ENCODE data around the gene GAB3. TPM values are rescaled to one million over a fixed set of nuclear protein-coding genes. Genes with fewer than 3 reads are reported as not detected.

GAB3 gene
- total and polyA plus RNA-seq, 2 experiments from 2014 or later: 0.89 to 1.8 TPM

- H3K27me3 ChIP-seq (ENCODE audit: insufficient read depth): no peaks in the 10 kb centered on the region
- DNase-seq (ENCODE audit: low spot score) (no peak), ATAC-seq (no peak)
- H3K4me3 ChIP-seq: no peak overlapping the region
- H3K9me2 ChIP-seq (ENCODE audit: insufficient read depth): no peaks in the 10 kb centered on the region
- no peak overlapping the region for H2AFZ ChIP-seq
- H3F3A ChIP-seq (replicated peaks; ENCODE audit: low read depth): no peaks in the 10 kb centered on the region
- H3K9me3 Mint-ChIP-seq: no peaks in the 10 kb centered on the region
- no peak overlapping the region for H3K27ac ChIP-seq (ENCODE audit: low read depth)
- H3K36me3 Mint-ChIP-seq (ENCODE audit: low read depth): no peaks in the 10 kb centered on the region
- no peak for TF ChIP-seq STAT1 (IDR thresholded peaks at IDR 0.05; ENCODE audit: unreplicated experiment)
- TF ChIP-seq ZNF114 (CRISPR knock-in tag; IDR thresholded peaks at IDR 0.05): no peak
- TF ChIP-seq CREB1 (CRISPR knock-in tag; IDR thresholded peaks at IDR 0.05; ENCODE audit: low read depth): no peak
- TF ChIP-seq JUNB (IDR thresholded peaks at IDR 0.05; ENCODE audit: unreplicated experiment): no peak
- TF ChIP-seq, protein P1, sequence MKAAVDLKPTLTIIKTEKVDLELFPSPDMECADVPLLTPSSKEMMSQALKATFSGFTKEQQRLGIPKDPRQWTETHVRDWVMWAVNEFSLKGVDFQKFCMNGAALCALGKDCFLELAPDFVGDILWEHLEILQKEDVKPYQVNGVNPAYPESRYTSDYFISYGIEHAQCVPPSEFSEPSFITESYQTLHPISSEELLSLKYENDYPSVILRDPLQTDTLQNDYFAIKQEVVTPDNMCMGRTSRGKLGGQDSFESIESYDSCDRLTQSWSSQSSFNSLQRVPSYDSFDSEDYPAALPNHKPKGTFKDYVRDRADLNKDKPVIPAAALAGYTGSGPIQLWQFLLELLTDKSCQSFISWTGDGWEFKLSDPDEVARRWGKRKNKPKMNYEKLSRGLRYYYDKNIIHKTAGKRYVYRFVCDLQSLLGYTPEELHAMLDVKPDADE (IDR thresholded peaks at IDR 0.05): no peak
- TF ChIP-seq EZH2phosphoT487 (IDR thresholded peaks at IDR 0.05; ENCODE audit: unreplicated experiment): no peak
- TF ChIP-seq, protein P2, sequence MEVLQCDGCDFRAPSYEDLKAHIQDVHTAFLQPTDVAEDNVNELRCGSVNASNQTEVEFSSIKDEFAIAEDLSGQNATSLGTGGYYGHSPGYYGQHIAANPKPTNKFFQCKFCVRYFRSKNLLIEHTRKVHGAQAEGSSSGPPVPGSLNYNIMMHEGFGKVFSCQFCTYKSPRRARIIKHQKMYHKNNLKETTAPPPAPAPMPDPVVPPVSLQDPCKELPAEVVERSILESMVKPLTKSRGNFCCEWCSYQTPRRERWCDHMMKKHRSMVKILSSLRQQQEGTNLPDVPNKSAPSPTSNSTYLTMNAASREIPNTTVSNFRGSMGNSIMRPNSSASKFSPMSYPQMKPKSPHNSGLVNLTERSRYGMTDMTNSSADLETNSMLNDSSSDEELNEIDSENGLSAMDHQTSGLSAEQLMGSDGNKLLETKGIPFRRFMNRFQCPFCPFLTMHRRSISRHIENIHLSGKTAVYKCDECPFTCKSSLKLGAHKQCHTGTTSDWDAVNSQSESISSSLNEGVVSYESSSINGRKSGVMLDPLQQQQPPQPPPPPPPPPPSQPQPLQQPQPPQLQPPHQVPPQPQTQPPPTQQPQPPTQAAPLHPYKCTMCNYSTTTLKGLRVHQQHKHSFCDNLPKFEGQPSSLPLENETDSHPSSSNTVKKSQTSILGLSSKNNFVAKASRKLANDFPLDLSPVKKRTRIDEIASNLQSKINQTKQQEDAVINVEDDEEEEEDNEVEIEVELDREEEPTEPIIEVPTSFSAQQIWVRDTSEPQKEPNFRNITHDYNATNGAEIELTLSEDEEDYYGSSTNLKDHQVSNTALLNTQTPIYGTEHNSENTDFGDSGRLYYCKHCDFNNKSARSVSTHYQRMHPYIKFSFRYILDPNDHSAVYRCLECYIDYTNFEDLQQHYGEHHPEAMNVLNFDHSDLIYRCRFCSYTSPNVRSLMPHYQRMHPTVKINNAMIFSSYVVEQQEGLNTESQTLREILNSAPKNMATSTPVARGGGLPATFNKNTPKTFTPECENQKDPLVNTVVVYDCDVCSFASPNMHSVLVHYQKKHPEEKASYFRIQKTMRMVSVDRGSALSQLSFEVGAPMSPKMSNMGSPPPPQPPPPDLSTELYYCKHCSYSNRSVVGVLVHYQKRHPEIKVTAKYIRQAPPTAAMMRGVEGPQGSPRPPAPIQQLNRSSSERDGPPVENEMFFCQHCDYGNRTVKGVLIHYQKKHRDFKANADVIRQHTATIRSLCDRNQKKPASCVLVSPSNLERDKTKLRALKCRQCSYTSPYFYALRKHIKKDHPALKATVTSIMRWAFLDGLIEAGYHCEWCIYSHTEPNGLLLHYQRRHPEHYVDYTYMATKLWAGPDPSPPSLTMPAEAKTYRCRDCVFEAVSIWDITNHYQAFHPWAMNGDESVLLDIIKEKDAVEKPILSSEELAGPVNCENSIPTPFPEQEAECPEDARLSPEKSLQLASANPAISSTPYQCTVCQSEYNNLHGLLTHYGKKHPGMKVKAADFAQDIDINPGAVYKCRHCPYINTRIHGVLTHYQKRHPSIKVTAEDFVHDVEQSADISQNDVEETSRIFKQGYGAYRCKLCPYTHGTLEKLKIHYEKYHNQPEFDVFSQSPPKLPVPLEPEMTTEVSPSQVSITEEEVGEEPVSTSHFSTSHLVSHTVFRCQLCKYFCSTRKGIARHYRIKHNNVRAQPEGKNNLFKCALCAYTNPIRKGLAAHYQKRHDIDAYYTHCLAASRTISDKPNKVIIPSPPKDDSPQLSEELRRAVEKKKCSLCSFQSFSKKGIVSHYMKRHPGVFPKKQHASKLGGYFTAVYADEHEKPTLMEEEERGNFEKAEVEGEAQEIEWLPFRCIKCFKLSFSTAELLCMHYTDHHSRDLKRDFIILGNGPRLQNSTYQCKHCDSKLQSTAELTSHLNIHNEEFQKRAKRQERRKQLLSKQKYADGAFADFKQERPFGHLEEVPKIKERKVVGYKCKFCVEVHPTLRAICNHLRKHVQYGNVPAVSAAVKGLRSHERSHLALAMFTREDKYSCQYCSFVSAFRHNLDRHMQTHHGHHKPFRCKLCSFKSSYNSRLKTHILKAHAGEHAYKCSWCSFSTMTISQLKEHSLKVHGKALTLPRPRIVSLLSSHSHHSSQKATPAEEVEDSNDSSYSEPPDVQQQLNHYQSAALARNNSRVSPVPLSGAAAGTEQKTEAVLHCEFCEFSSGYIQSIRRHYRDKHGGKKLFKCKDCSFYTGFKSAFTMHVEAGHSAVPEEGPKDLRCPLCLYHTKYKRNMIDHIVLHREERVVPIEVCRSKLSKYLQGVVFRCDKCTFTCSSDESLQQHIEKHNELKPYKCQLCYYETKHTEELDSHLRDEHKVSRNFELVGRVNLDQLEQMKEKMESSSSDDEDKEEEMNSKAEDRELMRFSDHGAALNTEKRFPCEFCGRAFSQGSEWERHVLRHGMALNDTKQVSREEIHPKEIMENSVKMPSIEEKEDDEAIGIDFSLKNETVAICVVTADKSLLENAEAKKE (CRISPR knock-in tag; IDR thresholded peaks at IDR 0.05): no peak
- no peak for TF ChIP-seq ZNF331 (CRISPR knock-in tag; IDR thresholded peaks at IDR 0.05; ENCODE audit: low read depth)
- no peak for TF ChIP-seq EZH2 (IDR thresholded peaks at IDR 0.05; ENCODE audit: low read depth, unreplicated experiment)
- TF ChIP-seq CTCF (conservative IDR thresholded peaks at IDR 0.05; ENCODE audit: low read depth in 2 of 2): no peak
- no peak for TF ChIP-seq REST (IDR thresholded peaks at IDR 0.05; ENCODE audit: unreplicated experiment)
- no peak overlapping the region for H3K4me3 Mint-ChIP-seq
- H3K27me3 Mint-ChIP-seq (ENCODE audit: insufficient read depth, low read depth, poor library complexity): peaks cover 4% of the 10 kb centered on the region
- H3K36me3 ChIP-seq (ENCODE audit: insufficient read depth): no peaks in the 10 kb centered on the region
- no peaks in the 10 kb centered on the region for H3K4me1 ChIP-seq (ENCODE audit: insufficient read depth)
- no peaks in the 10 kb centered on the region for H4K20me1 ChIP-seq (replicated peaks; ENCODE audit: insufficient read depth)
- no peaks in the 10 kb centered on the region for H3K79me2 ChIP-seq (replicated peaks; ENCODE audit: insufficient read depth)
- no peak overlapping the region for H3K4me2 ChIP-seq
- no peak overlapping the region for H3K27ac Mint-ChIP-seq
- H3K4me1 Mint-ChIP-seq: peaks cover 4% of the 10 kb centered on the region; the same call in 2 of the 3 replicates
Measured at GRCh38 chrX:154738011-154738738, 12.7 kb downstream of the GAB3 start.
